GM21515 (cell line): Measurements from ENCODE around the gene BPIFB3.
"Not testable (repeated sequence)": the region's sequence is repeated elsewhere in the genome, so short reads cannot be mapped to it uniquely, and the experiment has no call there.

Source experiments
- ATAC-seq: cut with Tn5 transposase; IDR thresholded peaks from one replicate; pipeline ENCODE4 v1.9.1; 2021; ENCODE audit not compliant: unreplicated experiment

BPIFB3 gene

GRCh38 chr20:33112547-33113386 lies 59.1 kb downstream of the BPIFB3 start:
- no peak for ATAC-seq

- ATAC-seq: no peak
Measured at GRCh38 chr20:33113387-33113908, 59.7 kb downstream of the BPIFB3 start.

- not testable (repeated sequence) for ATAC-seq
Measured at GRCh38 chr20:33115501-33115900, 61.8 kb downstream of the BPIFB3 start.

- ATAC-seq: no peak
Measured at GRCh38 chr20:33119725-33120720, 66.3 kb downstream of the BPIFB3 start.

- no peak for ATAC-seq
Measured at GRCh38 chr20:33120934-33121333, 67.2 kb downstream of the BPIFB3 start.

- not testable (repeated sequence) for ATAC-seq
Measured at GRCh38 chr20:33122297-33122696, 68.6 kb downstream of the BPIFB3 start.
